GM08714 (cell line): ENCODE results near the gene CDY2A.
"Not testable (repeated sequence)": the region's sequence is repeated elsewhere in the genome, so short reads cannot be mapped to it uniquely, and the experiment has no call there.

Experiments used
- H3K4me3 ChIP-seq: fragments of 200-500 bp; sonication (Bioruptor generic); 2 replicates; pipeline ENCODE4 v1.5.1; 2014; ENCODE audit warnings: mild to moderate bottlenecking, low read length, inconsistent platforms

Gene CDY2A

DNA sequence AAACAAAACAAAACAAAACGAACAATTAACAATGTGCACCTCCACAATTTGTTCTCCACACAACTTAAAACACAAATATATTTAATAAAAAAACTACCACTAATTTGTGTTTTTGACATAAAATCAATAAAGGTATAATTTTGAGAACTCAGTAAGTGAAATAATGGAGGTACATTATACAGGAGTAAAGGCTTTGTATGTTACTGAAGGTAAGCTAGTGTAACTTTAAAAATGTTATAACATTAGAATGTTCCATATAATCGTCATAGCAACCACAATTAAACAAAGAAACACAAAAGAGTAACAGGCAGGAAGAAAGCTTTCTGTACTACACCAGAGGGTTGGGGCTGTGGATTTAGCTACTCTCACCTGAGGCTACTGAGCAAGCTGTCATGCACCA is at the start of gene CDY2A:
CDY2A (plus strand) TSS at position 301 of the 400 bp plus-strand sequence. CDS start 328 bp downstream, outside the sequence.
- H3K4me3 ChIP-seq = not testable (repeated sequence)

- H3K4me3 ChIP-seq = not testable (repeated sequence)
These were observed 28.0 kb upstream of the CDY2A start for GRCh38 chrY:17997586-17997985.

DNA sequence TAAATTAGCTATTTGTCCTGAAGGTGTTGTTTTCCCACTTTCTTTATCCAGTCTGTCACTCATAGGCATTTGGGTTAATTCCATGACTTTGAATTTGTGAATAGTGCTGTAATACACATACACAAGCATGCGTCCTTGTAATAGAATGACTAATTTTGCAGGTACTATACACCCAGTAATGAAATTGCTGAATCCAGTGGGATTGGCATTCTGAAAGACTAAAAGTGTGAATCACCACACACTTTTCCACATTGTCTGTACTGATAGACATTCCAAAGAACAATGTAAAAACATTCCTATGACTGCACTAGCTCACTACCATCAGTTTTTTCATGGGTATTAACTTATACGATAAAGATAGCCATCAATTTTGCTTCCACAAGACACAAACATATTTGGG is 27.3 kb upstream of the CDY2A start:
- H3K4me3 ChIP-seq = not testable (repeated sequence)

GRCh38 chrY:18023897-18024296 is 1.7 kb upstream of the CDY2A start:
- H3K4me3 ChIP-seq = not testable (repeated sequence)

DNA sequence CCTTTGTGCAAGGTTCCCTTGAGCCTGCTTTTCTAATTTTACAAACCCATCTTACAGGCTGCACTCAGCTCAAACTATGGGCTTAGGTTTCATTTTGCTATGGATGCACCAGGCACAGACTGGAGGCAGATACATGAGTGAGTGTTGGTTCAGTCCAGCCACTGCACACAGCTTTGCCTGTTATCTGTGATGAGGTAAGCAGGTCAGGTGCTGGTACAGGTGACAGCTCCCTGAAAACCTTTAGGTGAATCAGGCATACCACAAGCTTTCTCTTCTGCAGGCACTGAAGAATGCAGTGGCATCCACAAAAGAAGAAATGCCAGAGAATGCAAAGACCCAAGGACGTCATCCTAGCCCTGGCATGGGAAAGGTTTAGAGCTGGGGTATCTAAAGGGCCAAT is 3.3 kb downstream of the CDY2A start:
- H3K4me3 ChIP-seq = not testable (repeated sequence)

DNA sequence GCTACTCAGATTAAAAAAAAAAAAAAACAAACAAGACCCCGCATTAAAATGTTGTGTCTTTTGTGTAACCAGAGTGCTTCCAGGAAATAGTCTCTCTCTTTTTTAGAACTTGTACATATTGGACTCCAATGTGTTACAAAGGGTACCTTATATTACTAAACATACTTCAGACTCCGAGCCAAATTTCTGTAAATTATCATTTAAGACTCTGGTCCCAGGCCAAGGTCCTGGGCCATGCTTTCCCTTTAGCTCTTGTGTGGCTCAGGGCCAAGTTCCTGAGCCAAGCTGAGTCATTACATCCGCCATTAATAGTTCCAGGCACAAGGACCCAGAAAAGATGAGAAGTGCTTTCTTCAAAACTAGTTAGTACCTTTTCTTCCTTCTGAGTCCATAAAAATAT is 4.6 kb downstream of the CDY2A start:
- H3K4me3 ChIP-seq = not testable (repeated sequence)

- H3K4me3 ChIP-seq = not testable (repeated sequence)
These were observed 8.7 kb downstream of the CDY2A start for GRCh38 chrY:18034100-18034814.

- not testable (repeated sequence) for H3K4me3 ChIP-seq
These were observed 9.3 kb downstream of the CDY2A start for GRCh38 chrY:18034864-18035263.

GRCh38 chrY:18044990-18045389 is 19.4 kb downstream of the CDY2A start:
- H3K4me3 ChIP-seq = not testable (repeated sequence)

DNA sequence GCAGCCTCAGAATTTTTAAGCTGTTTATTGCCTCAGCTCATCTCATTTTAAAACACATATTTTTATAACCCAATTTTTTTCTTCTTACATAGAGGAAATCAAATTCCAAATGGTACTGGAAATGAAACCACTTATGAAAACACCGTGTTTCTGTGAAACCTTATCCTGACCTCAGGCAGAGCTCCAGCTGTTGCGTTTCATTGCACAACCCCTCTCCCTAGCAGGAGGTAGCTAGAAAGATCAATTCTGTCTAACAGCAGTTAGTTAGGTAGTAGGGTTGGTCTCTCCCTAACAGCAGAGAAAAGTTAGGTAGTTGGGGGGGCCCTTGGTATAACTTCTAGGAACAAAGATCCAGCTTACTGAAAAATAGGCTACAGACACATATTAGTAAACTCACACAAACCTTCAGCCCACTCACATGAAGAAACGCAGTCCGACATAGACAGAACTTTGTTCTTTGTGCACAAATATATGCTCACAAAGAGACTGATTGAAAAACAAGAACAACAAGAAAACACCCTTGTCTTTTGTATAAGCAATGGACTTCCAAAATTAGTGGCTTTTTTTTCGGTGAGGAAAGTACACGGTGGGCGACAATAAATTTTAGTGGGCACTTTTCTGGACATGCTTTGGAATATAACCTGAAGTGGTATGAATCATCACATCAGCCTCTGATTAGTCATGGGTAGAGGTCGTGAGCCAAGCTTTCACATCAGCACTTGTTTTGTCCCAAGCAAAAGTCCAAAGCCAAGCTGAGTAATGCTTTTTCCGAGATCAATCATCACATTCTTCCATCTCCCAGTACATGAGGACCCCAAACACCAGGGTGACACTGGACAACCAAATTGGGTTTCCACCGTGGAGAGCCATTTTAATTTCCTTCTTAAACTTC is 22.8 kb downstream of the CDY2A start:
- not testable (repeated sequence) for H3K4me3 ChIP-seq

GRCh38 chrY:18049061-18049460 is 23.5 kb downstream of the CDY2A start:
- H3K4me3 ChIP-seq = not testable (repeated sequence)

DNA sequence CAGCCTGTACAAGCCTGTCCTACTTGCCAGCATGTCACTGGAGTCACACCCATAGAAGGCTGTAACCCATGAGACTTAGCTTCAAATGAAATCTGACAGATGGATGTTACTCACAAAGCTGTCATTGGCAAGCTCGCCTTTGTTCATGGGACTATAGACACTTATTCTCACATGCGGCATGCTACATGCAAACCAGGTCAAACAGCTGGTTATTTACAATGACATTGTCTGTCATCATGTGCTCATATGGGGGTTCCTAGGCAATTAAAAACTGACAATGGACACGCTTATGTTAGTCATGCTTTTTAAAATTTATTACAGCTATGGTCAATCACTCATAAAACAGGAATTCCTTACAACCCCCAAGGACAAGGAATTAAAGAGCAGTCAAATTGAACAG is 30.9 kb downstream of the CDY2A start:
- not testable (repeated sequence) for H3K4me3 ChIP-seq

DNA sequence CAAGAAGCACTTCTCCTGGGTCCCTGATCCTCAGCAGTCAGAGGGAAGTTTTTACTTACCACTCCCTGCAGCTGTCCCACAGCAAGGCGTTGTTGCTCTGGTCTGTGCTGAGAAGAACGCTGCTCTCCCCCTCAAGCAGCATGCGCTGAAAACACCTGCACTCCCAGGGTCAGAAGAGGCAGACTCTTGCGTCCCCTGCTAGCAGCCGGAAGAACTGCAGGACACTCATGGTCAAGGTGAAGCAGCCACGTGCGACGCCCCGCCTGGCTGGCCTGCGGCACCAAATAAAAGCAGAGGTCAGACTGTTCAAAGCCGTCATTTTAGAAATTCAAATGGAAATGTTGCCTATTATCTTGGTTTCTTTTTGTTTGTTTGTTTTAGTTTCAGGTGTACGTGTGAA is 47.9 kb downstream of the CDY2A start:
- not testable (repeated sequence) for H3K4me3 ChIP-seq
